Left hindlimb (tissue), 1 donor: ENCODE results near the gene SPX.
A peak's percentile ranks its signal among the peaks of the same experiment; 100 is the strongest.

ENCODE experiments used
- DNase-seq: peaks from one replicate; pipeline ENCODE4 v3.0.0-alpha.2; 2018

SPX gene, protein sequence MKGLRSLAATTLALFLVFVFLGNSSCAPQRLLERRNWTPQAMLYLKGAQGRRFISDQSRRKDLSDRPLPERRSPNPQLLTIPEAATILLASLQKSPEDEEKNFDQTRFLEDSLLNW

DNA sequence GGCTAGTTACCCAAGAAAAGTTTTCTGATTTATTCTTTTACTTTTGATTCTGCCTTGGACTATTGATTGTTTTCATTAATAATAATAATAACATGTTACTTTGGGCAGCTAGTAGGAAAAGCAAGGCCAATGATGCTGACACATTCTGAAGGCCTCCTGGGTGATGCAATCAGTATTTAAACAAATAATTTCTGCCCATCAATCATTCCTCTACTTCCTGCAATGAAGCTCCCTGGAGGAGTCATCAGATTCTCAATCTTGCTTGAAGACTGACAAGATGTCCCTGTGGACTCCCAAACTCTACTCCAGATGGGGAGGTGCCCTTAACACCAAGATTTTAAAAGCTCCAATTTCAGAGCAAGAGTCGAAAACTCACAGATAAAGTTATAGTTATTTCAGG lies at the start of gene SPX:
SPX (plus strand) TSS at position 244 of the 400 bp plus-strand sequence. CDS start 177 bp downstream, outside the sequence.
- DNase-seq, result no peak

DNA sequence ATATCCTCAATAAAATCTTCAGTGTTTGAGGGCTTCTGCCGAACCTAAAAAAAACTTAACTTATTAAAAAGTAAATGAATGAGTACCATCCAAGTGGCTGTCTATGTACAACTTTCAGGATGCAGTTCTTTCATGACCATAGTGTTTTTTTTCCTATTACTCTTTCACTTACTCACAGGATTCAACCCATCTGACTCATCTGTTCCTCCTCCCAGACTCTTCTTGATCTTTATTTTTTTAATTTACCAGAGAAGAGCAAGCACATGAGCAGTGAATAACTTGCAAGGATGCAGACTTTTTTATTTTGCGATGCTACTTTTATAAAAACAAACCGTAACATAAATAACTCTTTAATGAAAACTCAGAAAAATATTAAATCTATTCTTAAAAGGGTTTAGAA lies 49.1 kb upstream of the SPX start:
- no peak for DNase-seq

DNA sequence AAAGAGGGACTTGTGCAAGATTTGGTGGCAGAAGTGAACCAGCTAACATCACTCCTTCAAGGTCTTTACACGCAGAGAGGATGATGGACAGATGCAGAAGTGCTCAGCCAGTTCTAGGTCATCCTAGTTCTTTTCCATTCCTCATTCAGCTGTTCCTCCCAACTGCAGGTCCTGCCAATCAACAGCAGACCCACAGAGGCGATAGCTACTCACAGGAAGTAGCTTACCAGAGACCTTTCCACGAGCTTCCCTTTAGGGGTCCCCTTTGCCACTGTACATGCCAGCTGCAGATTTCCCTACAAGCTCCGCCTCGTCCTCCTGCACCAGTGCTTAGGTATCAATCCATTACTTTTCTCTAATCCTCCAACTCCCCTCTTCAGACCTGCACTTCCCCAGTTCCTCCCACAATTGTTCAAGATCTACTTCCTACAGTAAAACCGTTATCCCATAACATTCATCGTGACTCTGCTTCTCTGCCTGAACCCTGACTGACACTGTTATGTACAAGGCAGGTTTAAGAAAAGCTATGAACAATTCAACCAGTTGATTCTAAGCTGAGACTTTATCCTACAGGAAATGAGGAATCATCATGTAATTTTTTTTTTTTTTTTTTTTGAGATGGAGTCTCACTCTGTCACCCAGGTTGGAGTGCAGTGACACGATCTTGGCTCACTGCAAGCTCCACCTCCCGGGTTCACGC lies 47.2 kb upstream of the SPX start:
- DNase-seq, result no peak

DNA sequence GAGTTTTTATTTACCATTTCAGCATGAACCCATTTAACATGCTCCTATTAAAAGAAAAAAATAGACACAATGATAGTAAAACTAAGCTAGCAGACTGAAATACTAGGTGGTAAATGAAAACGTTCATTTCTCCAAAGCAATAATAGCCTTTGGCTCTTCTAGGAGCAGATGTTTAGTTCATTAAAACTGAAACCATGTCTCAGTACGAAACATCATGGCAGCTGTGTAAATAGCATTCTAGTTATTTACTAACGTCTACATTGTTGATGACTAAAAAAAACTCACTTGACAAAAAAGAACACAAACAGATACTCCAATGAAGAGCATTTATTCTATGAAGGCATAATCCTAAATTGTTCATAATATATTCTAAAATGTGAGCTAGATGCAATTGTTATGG lies 42.6 kb upstream of the SPX start:
- no peak for DNase-seq

DNA sequence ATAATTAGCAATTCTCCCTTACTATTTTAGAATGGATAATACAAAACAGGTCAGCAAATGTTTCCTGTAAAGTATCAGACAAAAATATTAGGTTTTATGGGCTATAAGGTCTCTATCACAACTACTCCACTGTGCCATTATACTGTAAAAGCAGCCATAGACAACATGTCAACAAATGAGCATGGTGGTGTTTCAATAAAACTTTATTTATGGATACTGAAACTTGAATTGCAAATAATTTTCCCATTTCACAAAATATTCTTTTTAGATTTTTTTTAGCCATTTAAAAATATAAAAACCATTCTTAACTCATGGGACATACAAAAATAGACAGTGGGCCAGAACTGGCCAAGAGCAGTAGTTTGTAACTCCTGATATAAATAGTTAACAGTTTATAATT lies 40.1 kb upstream of the SPX start:
- DNase-seq, result no peak

DNA sequence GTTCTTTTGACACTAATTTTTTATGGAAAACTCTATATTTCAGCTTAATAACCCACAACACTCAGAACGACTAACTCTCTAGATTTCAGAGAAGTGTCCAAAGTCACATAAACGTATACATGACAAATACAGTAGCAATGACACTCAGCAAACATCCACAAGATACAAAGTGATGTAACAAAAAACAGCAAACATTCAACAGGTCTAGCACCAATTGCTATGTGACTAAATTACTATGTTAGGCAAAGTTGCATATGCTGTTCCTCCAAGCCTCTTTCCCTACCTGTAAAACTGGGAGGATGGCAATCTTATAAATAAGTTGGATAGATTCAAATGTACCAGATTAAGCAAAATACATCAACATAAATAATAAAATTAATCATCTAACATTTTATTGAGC lies 26.3 kb upstream of the SPX start:
- no peak for DNase-seq

DNA sequence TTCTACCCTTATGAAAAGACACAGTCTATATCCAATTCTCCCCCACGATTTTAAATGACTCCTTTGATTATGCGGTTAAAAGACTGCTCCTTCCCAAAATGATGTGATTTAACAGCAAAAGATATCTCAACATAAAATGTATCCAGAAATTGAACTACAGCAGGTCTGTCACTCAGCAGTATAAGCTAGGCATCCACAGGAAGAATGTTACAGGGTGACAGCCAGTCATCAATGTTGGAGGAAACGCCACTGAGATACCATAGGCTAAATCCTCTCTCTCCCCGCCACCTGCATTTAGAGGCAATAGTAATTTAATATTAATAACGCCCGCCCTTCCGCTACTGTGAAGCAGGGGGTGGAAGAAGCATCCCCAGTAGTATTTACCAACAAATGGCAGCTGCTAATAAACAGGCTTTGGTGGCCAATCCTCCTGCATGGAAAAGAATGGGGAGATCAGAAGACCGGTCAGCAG lies 25.3 kb upstream of the SPX start:
- no peak for DNase-seq

DNA sequence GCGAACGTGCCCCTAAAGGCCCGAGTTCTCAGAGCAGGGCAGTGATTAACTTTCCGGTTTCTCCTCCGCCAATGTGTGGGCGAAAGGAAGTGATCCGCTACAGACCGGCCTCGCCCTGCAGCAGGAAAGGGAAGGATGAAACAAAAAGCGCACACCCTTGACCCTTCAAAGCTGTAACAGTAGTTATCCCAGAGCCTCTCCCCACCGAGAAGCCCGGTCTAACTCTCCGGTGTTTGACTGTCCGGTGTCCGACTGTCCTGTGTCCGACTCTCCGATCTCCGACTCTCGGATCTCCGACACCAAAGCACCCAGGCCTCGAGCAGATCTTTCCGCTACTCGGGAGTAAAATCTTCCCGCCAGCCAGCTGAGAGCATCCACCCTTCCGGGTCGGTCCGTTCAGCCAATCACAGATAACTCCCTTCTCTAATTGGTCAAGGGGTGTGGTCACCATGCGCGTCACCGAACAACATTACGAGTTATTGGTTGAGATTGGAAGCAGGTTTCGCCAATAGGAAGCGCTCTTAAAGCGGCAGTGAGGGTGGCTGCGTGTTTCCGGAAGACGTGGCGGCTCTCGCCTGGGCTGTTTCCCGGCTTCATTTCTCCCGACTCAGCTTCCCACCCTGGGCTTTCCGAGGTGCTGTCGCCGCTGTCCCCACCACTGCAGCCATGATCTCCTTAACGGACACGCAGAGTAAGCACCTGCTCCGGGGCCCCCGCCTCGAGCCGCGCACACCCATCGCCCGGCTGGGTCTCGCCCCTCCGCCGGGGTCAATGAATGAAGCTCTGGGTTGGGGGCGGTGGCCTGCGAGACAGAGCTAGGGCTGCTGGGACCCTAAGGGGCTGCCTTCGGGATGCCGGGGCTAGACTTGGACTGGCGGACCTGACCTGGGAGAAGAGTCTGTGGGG lies 24.6 kb upstream of the SPX start, which contains the start of the genes GOLT1B and RECQL:
GOLT1B (plus strand) TSS at position 532 of the 906 bp plus-strand sequence; CDS start at position 667, 135 bp downstream.
RECQL (minus strand) TSS at position 378 of the 906 bp plus-strand sequence. CDS start 2,065 bp downstream, outside the sequence.
- peak; percentile 96 for DNase-seq

DNA sequence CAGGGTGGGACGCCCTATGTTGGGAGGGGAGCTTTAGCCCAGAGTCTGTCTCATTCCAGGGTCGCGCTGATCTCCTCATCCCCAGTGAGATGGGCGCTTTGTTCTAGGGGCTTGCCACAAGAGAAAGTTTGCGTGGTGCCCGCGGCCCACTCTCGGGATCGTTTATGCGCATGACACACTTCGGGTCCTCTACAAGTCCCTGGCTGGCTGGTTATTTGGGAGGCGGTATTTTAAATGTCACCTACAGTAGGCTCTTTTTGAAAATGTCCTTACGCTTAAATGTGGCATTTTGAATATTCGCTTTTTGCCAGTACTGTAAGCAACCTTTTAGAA lies 24.0 kb upstream of the SPX start:
- DNase-seq, result no peak

DNA sequence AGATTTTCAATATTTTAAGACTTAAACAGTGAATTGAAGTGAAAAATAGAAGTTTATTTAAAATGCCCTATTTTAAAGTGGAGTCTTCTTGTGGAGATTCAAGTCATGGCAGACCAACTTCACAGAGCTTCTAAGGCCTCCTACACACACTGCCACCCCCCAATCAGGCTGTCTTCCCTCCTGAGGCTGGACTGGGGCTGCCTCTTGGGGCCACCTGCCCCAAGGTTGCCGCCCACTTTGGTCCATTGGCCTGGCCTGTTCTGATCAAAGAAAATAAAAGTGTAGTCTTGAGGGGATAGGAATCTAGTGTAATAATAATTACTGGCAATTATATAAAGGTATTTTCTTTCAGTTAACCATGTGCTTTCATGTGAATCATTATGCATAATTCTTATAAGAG lies 23.2 kb upstream of the SPX start:
- no peak for DNase-seq

DNA sequence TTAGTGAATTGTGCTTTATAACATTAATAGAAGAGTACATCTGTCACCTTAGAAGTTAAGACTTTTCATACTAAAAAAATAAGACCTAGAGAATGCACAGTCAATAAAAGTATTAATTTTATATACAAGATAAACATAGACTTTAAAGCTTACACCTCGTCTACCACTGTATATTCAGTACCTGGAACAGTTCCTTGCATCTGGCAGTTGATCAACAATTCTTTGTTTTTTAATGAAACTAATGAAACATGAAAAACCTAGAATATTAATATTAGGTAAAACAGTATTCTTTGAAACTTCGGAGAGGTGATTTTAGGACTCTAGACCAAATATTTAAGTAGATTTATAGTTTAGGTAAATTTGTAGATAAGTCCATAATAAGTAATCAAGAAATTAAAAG lies 20.2 kb upstream of the SPX start:
- DNase-seq, result no peak

DNA sequence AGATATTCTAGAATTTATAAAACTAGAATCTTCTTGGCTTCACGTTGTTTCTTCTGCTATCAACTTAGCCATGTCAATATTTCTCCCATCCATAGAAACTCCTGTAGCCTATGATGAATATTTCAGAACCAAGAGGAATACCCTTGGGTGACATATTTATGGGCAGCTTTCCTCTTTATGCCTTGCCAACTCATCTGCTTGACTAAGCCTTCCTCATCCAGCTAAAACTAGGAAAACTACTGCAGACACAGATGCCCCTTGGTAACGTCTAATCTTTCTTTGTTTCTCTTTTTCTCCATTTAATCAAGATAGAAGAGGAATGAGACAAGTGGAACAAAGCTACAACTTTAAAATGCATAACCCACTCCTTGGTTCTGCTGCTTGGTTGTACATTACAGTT lies 18.2 kb upstream of the SPX start:
- DNase-seq, result no peak

DNA sequence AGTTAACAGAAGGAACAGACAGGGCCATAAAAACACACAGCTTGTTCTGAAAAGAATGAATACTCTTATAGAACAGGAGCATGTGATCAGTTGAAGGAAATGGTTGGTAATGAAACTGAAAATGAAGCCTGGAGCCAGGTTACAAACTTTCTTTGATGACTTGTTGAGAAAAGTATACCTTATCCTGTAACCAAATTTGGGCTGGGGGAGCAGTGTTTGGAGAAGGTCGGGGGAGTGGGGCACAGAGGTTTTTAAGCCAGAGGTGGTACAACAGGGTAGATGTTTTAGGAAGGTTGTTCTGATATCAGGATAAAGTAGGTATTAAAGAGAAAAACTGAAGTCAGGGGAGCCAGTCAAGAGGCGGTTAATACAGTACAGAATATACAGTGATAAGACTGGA lies 16.3 kb upstream of the SPX start:
- DNase-seq, result no peak

DNA sequence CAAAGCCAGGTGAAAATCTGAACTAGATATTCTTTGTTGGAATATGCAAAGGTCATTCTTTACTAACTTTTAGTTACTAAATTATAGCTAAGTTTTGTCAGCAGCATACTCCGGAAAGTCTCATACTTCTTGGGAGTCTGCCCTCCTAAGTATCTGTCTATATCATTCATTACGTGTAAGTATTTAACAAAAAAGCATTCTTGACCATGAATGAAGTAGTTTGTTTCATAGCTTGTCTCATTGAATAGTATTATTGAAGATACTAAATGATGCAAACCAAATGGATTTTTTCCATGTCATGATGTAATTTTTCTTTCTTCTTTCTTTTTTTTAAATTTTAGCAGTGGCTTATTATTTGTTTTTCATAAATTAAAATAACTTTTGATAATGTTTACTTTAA lies 9.8 kb upstream of the SPX start:
- no peak for DNase-seq

DNA sequence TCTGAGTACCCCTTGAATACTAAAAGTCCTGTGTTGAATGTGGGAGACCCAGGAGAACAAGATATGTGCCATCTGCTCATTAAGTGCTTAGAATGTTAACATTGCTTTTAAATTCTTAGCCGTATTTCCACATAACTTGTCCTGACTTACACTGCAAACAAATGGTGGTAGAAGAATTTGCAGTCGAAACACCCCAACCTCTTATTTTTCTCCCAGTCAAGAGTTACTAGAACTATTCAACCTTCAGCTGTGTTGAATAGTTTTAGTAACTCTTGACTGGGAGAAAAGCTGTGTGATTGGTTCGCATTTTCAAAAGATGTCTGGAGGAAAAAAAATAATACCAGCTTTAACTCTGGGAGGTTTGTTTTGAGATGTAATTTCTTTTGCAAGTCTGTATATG lies 7.6 kb upstream of the SPX start:
- no peak for DNase-seq

DNA sequence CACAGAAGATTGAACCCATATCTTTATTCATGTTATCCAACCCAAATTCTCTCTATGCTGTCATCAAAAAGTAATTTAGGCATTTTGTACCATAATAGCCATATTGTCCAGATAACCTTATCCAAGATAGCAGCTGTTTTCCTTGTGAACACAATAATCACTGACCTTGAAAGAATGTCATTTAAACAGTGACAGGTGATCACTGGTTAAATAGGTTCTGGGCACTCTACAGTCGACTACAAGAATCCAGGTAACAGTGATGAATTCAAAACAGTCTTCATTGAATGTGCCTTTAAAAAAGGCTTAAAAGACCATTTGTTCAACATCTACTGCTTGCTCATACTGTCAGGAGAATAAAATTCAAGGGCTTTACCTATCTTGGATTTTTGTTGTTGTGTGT lies 4.6 kb upstream of the SPX start:
- no peak for DNase-seq

DNA sequence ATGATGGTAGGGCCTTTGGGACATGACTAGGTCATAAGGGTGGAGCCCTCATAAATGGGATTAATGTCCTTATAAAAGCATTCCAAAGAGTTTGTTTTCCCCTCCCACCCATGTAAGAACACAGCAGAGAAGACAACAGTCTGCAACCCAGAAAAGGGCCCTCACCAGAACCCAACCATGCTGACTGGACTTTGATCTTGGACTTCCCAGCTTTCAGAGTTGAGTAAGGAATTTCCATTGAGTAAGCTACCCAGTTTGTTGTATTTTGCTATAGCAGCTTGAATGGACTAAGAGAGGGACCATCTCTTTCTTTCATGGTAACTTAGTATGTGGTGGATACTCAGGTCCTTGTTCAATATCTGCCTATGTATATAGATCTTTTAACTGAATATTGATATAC lies 2.9 kb upstream of the SPX start:
- DNase-seq, result no peak

DNA sequence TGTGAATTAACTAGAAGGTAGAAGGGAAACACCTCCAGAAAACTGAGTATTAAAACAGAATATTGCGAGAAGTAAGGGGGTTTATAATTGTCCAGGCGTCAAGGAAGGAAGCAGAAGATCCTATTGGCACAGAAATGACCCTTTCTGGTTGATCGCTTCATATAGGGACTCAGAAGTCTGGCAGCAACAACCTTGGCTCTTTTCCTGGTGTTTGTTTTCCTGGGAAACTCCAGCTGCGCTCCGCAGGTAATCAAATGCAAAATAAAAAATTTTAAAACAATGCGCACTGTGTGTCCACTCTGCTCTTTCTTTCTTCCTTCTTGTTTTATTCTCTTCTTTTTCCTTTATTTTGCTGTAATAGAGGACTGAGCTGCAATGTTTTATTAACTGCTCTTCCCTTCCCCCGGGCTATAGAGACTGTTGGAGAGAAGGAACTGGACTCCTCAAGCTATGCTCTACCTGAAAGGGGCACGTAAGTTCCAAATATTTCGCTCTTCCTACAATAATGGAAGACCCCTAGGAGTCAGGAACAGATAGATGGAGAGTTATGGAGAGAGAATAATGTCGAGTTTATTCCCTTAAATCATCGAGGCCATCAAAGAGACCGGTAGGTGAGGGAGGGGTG lies 737 bp downstream of the SPX start:
- DNase-seq, result no peak

DNA sequence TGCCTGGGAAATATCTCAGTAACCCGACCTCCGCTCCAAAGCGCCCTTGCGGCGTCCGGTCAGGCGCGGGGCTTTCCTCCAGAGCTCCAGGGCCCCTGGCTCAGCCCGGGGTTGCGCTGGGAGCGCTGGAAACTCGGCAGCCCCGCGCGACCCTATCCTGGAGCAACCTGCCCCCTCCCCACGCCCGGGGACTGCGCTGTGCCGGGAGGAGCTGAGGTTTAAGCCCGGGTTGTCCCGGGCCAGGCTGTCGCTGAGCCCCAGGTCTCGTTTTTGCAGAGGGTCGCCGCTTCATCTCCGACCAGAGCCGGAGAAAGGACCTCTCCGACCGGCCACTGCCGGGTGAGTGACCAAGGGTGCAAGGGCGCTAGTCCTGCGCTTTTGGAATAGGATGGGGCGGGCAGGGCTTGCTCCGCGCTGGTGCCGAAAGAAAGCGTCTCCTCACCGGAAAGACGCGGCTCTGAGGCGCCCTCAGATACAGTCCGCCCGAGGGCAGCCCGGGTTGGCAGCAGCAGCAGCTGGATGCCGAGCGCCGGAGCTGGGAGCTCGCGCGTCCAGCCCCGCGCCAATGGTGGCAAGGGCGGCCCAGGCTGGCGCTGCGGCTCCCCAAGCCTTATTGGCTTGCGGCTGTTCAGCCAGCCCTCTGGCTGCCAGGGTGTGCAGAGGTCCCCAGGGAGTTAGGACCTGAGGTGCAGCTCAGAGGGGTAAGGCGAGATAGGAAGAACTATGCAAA lies 1.5 kb downstream of the SPX start:
- peak; percentile 65 for DNase-seq

DNA sequence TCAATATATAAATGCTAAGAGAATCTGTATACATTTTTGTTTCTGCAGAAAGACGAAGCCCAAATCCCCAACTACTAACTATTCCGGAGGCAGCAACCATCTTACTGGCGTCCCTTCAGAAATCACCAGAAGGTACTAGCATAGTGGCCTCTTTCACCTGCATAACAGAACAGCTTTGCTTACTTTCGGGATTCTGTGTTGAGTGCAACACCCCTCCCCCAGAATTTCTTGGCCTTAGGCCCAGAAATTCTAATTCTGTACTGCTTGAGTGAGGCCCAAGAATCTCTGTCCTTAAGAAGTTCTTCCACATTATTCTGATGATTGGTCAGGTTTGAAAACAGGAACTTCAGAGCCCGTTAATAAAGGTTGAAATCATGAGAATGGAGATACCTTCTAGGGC lies 2.9 kb downstream of the SPX start:
- no peak for DNase-seq

DNA sequence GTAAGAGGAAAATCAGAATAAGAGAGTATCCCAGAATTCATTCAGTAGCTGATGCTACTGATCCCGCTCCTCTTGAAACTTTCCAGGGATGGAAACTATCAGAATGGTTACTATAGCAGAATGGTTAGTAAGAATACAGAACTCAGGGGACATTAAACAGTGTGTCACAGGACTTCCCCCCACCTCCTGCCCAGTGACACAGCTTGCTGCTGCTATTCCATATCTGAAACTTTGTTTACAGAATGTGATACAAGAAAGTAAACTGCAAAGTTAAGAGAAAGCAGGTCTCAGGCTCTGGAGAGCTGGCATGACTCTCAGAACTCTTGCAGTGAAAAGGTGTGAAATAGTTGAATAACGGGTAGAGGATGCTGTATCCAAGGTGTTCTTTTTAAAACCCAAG lies 3.4 kb downstream of the SPX start:
- DNase-seq, result no peak

DNA sequence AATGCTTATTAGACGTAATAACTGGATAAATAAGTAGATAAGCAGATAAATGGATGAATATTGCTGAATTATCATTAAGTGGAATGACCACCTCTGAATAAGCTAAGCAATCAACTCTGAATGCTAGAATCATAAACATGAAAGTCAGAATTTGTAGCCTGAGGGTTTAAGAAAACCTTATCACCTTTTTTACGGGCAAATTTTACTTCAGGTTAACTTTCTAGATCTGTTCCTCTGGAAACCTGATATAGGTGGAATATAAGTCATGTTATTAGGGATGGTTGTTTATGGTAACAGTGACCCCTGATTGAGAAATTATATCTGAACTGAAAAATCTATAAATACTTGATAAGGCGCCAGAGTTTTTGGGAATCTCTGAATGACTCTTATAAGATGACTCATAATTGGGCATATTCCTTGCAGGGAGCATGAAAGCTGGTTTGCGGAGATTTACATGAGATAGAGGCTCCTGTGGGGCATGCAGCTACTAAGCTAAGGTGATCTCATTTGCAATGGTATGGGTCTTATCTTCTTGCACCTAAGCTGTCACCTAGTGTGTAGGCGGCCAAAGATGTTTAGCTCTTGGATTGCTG lies 12.1 kb downstream of the SPX start:
- DNase-seq, result no peak
